Adrenal gland (tissue), 12 donors: ENCODE measurements around the gene HMBS. TPM values are rescaled to one million over a fixed set of nuclear protein-coding genes. Genes with fewer than 3 reads are reported as not detected.

Source experiments
- DNase-seq, 7 donors: peaks; one replicate each; pipeline ENCODE4 v3.0.0-alpha.2; 2019 to 2020
- H3K27ac ChIP-seq, 5 donors: fragments of 200-600 bp; sonication (generic) in 4 of 5; 1 replicate in 3 of 5; 2 replicates in 2 of 5; pipeline versions ENCODE4 v1.5.1 to v1.8.0; 2016 to 2020; ENCODE audit warnings: mild to moderate bottlenecking in 1 of 5
- H3K27me3 ChIP-seq: fragments of 200-600 bp; 2 replicates; pipeline ENCODE4 v1.8.0; 2021
- H3K36me3 ChIP-seq, 2 donors: fragments of 200-600 bp; replicated peaks in 1 of 2; 1 replicate in 1 of 2; 2 replicates in 1 of 2; pipeline versions ENCODE4 v1.5.1 to v1.8.0; 2018 to 2022
- H3K4me1 ChIP-seq, 2 donors: fragments of 200-600 bp; replicated peaks in 1 of 2; 1 replicate in 1 of 2; 2 replicates in 1 of 2; pipeline versions ENCODE4 v1.5.1 to v1.8.0; 2018 to 2021
- H3K4me3 ChIP-seq, 4 donors: fragments of 200-600 bp; sonication (generic) in 3 of 4; one replicate each; pipeline ENCODE4 v1.5.1; 2016 to 2018
- H3K9me3 ChIP-seq, 3 donors: fragments of 200-600 bp; sonication (generic) in 1 of 3; replicated peaks in 1 of 3; 1 replicate in 2 of 3; 2 replicates in 1 of 3; pipeline versions ENCODE4 v1.5.1 to v1.8.0; 2016 to 2021
- CTCF ChIP-seq, 6 experiments: fragments of 450-650 bp in 4 of 6; fragments of 200-600 bp in 2 of 6; sonication (generic) in 1 of 6; IDR thresholded peaks; 1 replicate in 5 of 6; 2 replicates in 1 of 6; pipeline versions ENCODE4 v1.5.1 to v1.8.0; 2016 to 2021; ENCODE audit warnings: antibody characterized with exemption in 6 of 6, mild to moderate bottlenecking in 2 of 6, moderate library complexity in 1 of 6
- POLR2A ChIP-seq, 2 donors: fragments of 450-650 bp; IDR thresholded peaks; one replicate each; pipeline ENCODE4 v1.6.1; 2017; ENCODE audit warnings: antibody characterized with exemption in 2 of 2, mild to moderate bottlenecking in 2 of 2, moderate library complexity in 1 of 2
- WGBS, 4 donors: extraction: QIAGEN DNeasy Blood & Tissue Kit in 2 of 4; methylation state at CpG; one replicate each; pipeline versions ENCODE4 v1.1.5 to v1.1.7; 2013 to 2017; 5-methylcytosine and 5-hydroxymethylcytosine counted together
- intact Hi-C, 2 donors: fragments of 100-400 bp; cut with DNase I; formaldehyde crosslinking; loops; one replicate each; pipeline versions ENCODE4 v1.14.1 to v1.15.0; 2022 to 2023
- polyA plus RNA-seq, 3 donors: library from polyadenylated mRNA; stranded (reverse); fragments of 200-250 nt in 2 of 3; fragments of 350-450 nt in 1 of 3; fragmentation: Illumina TruSeq in 1 of 3; extraction: RNeasy Lipid Tissue Mini Kit (QIAGEN cat#74804) in 1 of 3; gene quantifications; one replicate each; pipeline ENCODE4 v1.2.3, GENCODE V29; 2013 to 2014
- total RNA-seq, 9 donors: library from RNA; depleted of rRNA in 4 of 9; stranded (reverse); fragments of >200 nt in 4 of 9; fragments of 120-200 nt in 1 of 9; fragmentation: NEBNext Ultra II Directional in 1 of 9; extraction: Animal tissue kit (Norgen Biotek cat#: 25700) in 1 of 9; gene quantifications; one replicate each; pipeline versions ENCODE4 v1.1.0 to v1.2.4, GENCODE V29; 2013 to 2023
- donor health status: healthy with polysubstance abuse.
- donor health status: Bipolar disorder and iron deficiency.
- donor health status: DM: yes; HTN: yes; CAD: no.
- donor health status: DM: no; HTN: no; CAD: no.
- donor health status: DM: no; HTN: no; CAD: no.
- donor health status: DM: yes; HTN: yes; CAD: no.

HMBS gene
- total and polyA plus RNA-seq, 12 donors: 10.9 to 37.2 (median 29.5) TPM

- H3K4me3 ChIP-seq: no peak overlapping the region
- WGBS, 4 donors: 77 to 87% (median 83%) methylated on average over 4 of the region's 4 CpGs
- intact Hi-C loops: no loop called here
- peaks cover 0 to 4% of the 10 kb centered on the region in 2 donors for H3K36me3 ChIP-seq
- no peaks in the 10 kb centered on the region for H3K9me3 ChIP-seq
- no peak for DNase-seq
- H3K27ac ChIP-seq: peak overlapping the region in 1 of 5 donors; percentile 20
- H3K27me3 ChIP-seq: no peaks in the 10 kb centered on the region
- peaks cover 6 to 13% of the 10 kb centered on the region in 2 donors for H3K4me1 ChIP-seq
- no peak for TF ChIP-seq POLR2A (IDR thresholded peaks at IDR 0.05)
- TF ChIP-seq CTCF (IDR thresholded peaks at IDR 0.05): peak in 3 of 6 experiments; percentile 12 to 23 (median 20)
Observed at GRCh38 chr11:119065369-119065768, 19.3 kb upstream of the HMBS start.

- intact Hi-C loops: no loop called here
- peak within 1 kb of the TSS; percentile 81 to 91 (median 90) for H3K27ac ChIP-seq
- H3K27me3 ChIP-seq: no peaks in the 10 kb centered on the region
- peaks cover 0 to 27% of the 10 kb centered on the region in 2 donors for H3K36me3 ChIP-seq
- H3K9me3 ChIP-seq: no peaks in the 10 kb centered on the region
- H3K4me3 ChIP-seq: peak within 1 kb of the TSS; percentile 19 to 99 (median 77)
- 0 to 1% (median 0%) methylated on average over 30 to 49 of the region's 49 CpGs for WGBS, 4 donors
- H3K4me1 ChIP-seq: peaks cover 6 to 13% of the 10 kb centered on the region in 2 donors
- TF ChIP-seq CTCF (IDR thresholded peaks at IDR 0.05) (no peak), POLR2A (IDR thresholded peaks at IDR 0.05) (peak; percentile 40 to 87)
- peak; percentile 96 to 99 (median 98) for DNase-seq
Observed at GRCh38 chr11:119067371-119068222, 17.1 kb upstream of the HMBS start, which contains the start of gene VPS11. Gene VPS11 (plus strand): TSS chr11:119067818. CDS start chr11:119067824, 6 bp downstream.

GRCh38 chr11:119077839-119078238, 6.8 kb upstream of the HMBS start:
- intact Hi-C loops: no loop called here
- H3K36me3 ChIP-seq: peaks cover 0 to 97% of the 10 kb centered on the region in 2 donors
- no peaks in the 10 kb centered on the region for H3K27me3 ChIP-seq
- TF ChIP-seq POLR2A (IDR thresholded peaks at IDR 0.05) (no peak), CTCF (IDR thresholded peaks at IDR 0.05) (no peak)
- no peak overlapping the region for H3K4me3 ChIP-seq
- 92 to 96% (median 95%) methylated on average over 9 to 11 of the region's 11 CpGs for WGBS, 4 donors
- no peak overlapping the region for H3K27ac ChIP-seq
- no peak for DNase-seq
- no peaks in the 10 kb centered on the region for H3K9me3 ChIP-seq
- no peaks in the 10 kb centered on the region for H3K4me1 ChIP-seq

- H3K27me3 ChIP-seq: no peaks in the 10 kb centered on the region
- WGBS, 4 donors: 89 to 92% (median 90%) methylated on average over 13 to 19 of the region's 19 CpGs
- TF ChIP-seq CTCF (IDR thresholded peaks at IDR 0.05) (no peak), POLR2A (IDR thresholded peaks at IDR 0.05) (no peak)
- H3K4me3 ChIP-seq: no peak overlapping the region
- H3K36me3 ChIP-seq: peaks cover 0 to 87% of the 10 kb centered on the region in 2 donors
- intact Hi-C loops: no loop called here
- H3K9me3 ChIP-seq: no peaks in the 10 kb centered on the region
- DNase-seq: no peak
- no peaks in the 10 kb centered on the region for H3K4me1 ChIP-seq
- H3K27ac ChIP-seq: no peak overlapping the region
Observed at GRCh38 chr11:119078675-119079420, 5.8 kb upstream of the HMBS start.
